HepG2 (cell line): ENCODE data around the gene ANGPTL5. TPM values are rescaled to one million over a fixed set of nuclear protein-coding genes. Genes with fewer than 3 reads are reported as not detected.

Source experiments
- AHDC1 ChIP-seq: sonication (generic); formaldehyde crosslinking; IDR thresholded peaks from 2 replicates; pipeline ENCODE4 v1.5.1; 2020; ENCODE audit warnings: mild to moderate bottlenecking, missing genetic modification reagents, borderline replicate concordance
- HCFC1 ChIP-seq: fragments of 150-350 bp; IDR thresholded peaks from 2 replicates; pipeline ENCODE4 v1.6.1; 2014; ENCODE audit warnings: low read depth, low read length
- NCOA2 ChIP-seq: sonication (generic); formaldehyde crosslinking; IDR thresholded peaks from 2 replicates; pipeline ENCODE4 v1.8.0; 2022; ENCODE audit warnings: inconsistent platforms
- SAP130 ChIP-seq: IDR thresholded peaks from 2 replicates; pipeline ENCODE4 v1.6.1; 2016; ENCODE audit warnings: low read depth
- SP140L ChIP-seq: sonication (generic); formaldehyde crosslinking; IDR thresholded peaks from 2 replicates; pipeline ENCODE4 v1.4.0; 2020; ENCODE audit warnings: missing genetic modification reagents, borderline replicate concordance
- STAT6 ChIP-seq: sonication (generic); formaldehyde crosslinking; IDR thresholded peaks from 2 replicates; pipeline ENCODE4 v1.4.0; 2020; ENCODE audit warnings: missing genetic modification reagents, mild to moderate bottlenecking, borderline replicate concordance
- TEF ChIP-seq: sonication (generic); formaldehyde crosslinking; IDR thresholded peaks from 2 replicates; pipeline ENCODE4 v1.5.0; 2020; ENCODE audit warnings: missing genetic modification reagents
- ZBTB14 ChIP-seq: sonication (generic); formaldehyde crosslinking; IDR thresholded peaks from 2 replicates; pipeline ENCODE4 v1.4.0; 2020; ENCODE audit warnings: missing genetic modification reagents
- ZFP36 ChIP-seq: fragments of 150-350 bp; IDR thresholded peaks from 2 replicates; pipeline ENCODE4 v1.6.1; 2018; ENCODE audit warnings: borderline replicate concordance, low read length, low read depth; ENCODE audit not compliant: partially characterized antibody
- ZNF260 ChIP-seq: sonication (generic); formaldehyde crosslinking; IDR thresholded peaks from 2 replicates; pipeline ENCODE4 v1.4.0; 2020; ENCODE audit warnings: missing genetic modification reagents, low read depth, mild to moderate bottlenecking, borderline replicate concordance
- ZNF362 ChIP-seq: sonication (generic); formaldehyde crosslinking; IDR thresholded peaks from 2 replicates; pipeline ENCODE4 v1.4.0; 2020; ENCODE audit warnings: missing genetic modification reagents, mild to moderate bottlenecking, borderline replicate concordance
- ZNF414 ChIP-seq: sonication (generic); formaldehyde crosslinking; IDR thresholded peaks from 2 replicates; pipeline ENCODE4 v1.5.0; 2020; ENCODE audit warnings: missing genetic modification reagents
- ZNF496 ChIP-seq: sonication (generic); formaldehyde crosslinking; IDR thresholded peaks from 2 replicates; pipeline ENCODE4 v1.8.1; 2023; ENCODE audit warnings: mild to moderate bottlenecking, moderate library complexity, missing genetic modification reagents; ENCODE audit not compliant: insufficient replicate concordance
- ZNF558 ChIP-seq: sonication (generic); formaldehyde crosslinking; IDR thresholded peaks from 2 replicates; pipeline ENCODE4 v1.9.0; 2022; ENCODE audit warnings: mild to moderate bottlenecking, missing genetic modification reagents, borderline replicate concordance
- polyA plus RNA-seq, 8 experiments: library from polyadenylated mRNA; depleted of rRNA in 3 of 8; stranded (reverse) in 7 of 8; unstranded in 1 of 8; fragments of >200 nt; fragmentation: Illumina TruSeq in 4 of 8; extraction: Trizol in 4 of 8; gene quantifications; 2 replicates each; pipeline versions ENCODE4 v1.2.1 to v1.2.3, GENCODE V29; 2011 to 2016; ENCODE audit warnings: low read depth in 4 of 8, missing spikeins in 1 of 8, mixed read lengths in 1 of 8; ENCODE audit not compliant: insufficient read depth in 1 of 8
- total RNA-seq, 5 experiments: library from RNA; depleted of rRNA; stranded (reverse); fragments of >200 nt; fragmentation: Illumina TruSeq; extraction: Trizol; gene quantifications; 2 replicates each; pipeline ENCODE4 v1.2.3, GENCODE V29; 2016; ENCODE audit warnings: low read depth in 1 of 5

Gene ANGPTL5
- total and polyA plus RNA-seq, 2 of the 13 experiments (the other 11 are each of a cell fraction or from before 2014, with no cell fraction given), result not detected

- peak; percentile 57; the same call in 1 of the 2 replicates for TF ChIP-seq AHDC1 (CRISPR knock-in tag)
- no peak for TF ChIP-seq SAP130
- TF ChIP-seq ZNF362 (CRISPR knock-in tag), result no peak
- TF ChIP-seq ZNF260 (CRISPR knock-in tag), result no peak
- no peak for TF ChIP-seq ZBTB14 (CRISPR knock-in tag)
- TF ChIP-seq ZFP36, result no peak
- 0 out of 2 replicates have a peak, but pooled peaks have one; percentile 17 for TF ChIP-seq NCOA2 (CRISPR knock-in tag)
- no peak for TF ChIP-seq HCFC1
- TF ChIP-seq ZNF558 (CRISPR knock-in tag), result no peak
- TF ChIP-seq TEF (CRISPR knock-in tag), result no peak
- no peak for TF ChIP-seq STAT6 (CRISPR knock-in tag)
- TF ChIP-seq ZNF414 (CRISPR knock-in tag), result no peak
- TF ChIP-seq ZNF496 (CRISPR knock-in tag), result no peak
- no peak for TF ChIP-seq SP140L (CRISPR knock-in tag)
Observed at GRCh38 chr11:101912823-101913284, 3.5 kb downstream of the ANGPTL5 start (continued).
